Left lobe of liver (tissue), 2 donors: Measurements from ENCODE around the gene SUCNR1. TPM values are rescaled to one million over a fixed set of nuclear protein-coding genes. Genes with fewer than 3 reads are reported as not detected.
"Not testable (repeated sequence)": the region's sequence is repeated elsewhere in the genome, so short reads cannot be mapped to it uniquely, and the experiment has no call there.

Source experiments
- ATAC-seq: fragments of 200-7000 bp; cut with Tn5 transposase; one replicate; pipeline ENCODE4 v1.9.1; 2020; ENCODE audit warnings: mild to moderate bottlenecking, moderate library complexity
- DNase-seq: peaks from one replicate; pipeline ENCODE4 v3.0.0-alpha.2; 2020; ENCODE audit warnings: low spot score
- total RNA-seq: library from RNA; stranded (reverse); gene quantifications from one replicate; pipeline ENCODE4 v1.2.1, GENCODE V29; 2021
- donor health status: DM: no; HTN: no; CAD: no; lungs with moderate emphysema.
- donor health status: DM: no; HTN: yes; CAD: no.

Gene SUCNR1
- total RNA-seq, 1 donor from 2014 or later = 1.8 TPM

GRCh38 chr3:151900460-151900859 is 27.0 kb downstream of the SUCNR1 start:
- DNase-seq = no peak
- no peak for ATAC-seq

- no peak for ATAC-seq
- DNase-seq = no peak
Observed at GRCh38 chr3:151900884-151901643, 27.6 kb downstream of the SUCNR1 start.

GRCh38 chr3:151901644-151902285 is 28.3 kb downstream of the SUCNR1 start:
- DNase-seq (no peak), ATAC-seq (no peak)

GRCh38 chr3:151903501-151903991 is 30.1 kb downstream of the SUCNR1 start:
- no peak for DNase-seq
- no peak for ATAC-seq

GRCh38 chr3:151905647-151906046 is 32.2 kb downstream of the SUCNR1 start:
- DNase-seq = no peak
- ATAC-seq = no peak

- ATAC-seq = no peak
- no peak for DNase-seq
Observed at GRCh38 chr3:151906751-151907150, 33.3 kb downstream of the SUCNR1 start.

- no peak for ATAC-seq
- no peak for DNase-seq
Observed at GRCh38 chr3:151908399-151908798, 35.0 kb downstream of the SUCNR1 start.

GRCh38 chr3:151909681-151910405 is 36.4 kb downstream of the SUCNR1 start:
- ATAC-seq (no peak), DNase-seq (no peak)

- no peak for DNase-seq
- no peak for ATAC-seq
Observed at GRCh38 chr3:151911462-151911861, 38.0 kb downstream of the SUCNR1 start.

GRCh38 chr3:151912028-151912427 is 38.6 kb downstream of the SUCNR1 start:
- no peak for DNase-seq
- no peak for ATAC-seq

GRCh38 chr3:151916781-151917180 is 43.3 kb downstream of the SUCNR1 start:
- DNase-seq (no peak), ATAC-seq (no peak)

GRCh38 chr3:151918253-151919029 is 45.0 kb downstream of the SUCNR1 start:
- ATAC-seq (peak; percentile 87), DNase-seq (no peak)

- DNase-seq = no peak
- no peak for ATAC-seq
Observed at GRCh38 chr3:151919030-151919328, 45.5 kb downstream of the SUCNR1 start.

GRCh38 chr3:151919446-151919845 is 46.0 kb downstream of the SUCNR1 start:
- ATAC-seq (peak; percentile 86), DNase-seq (no peak)

- DNase-seq (no peak), ATAC-seq (no peak)
Observed at GRCh38 chr3:151923901-151924300, 50.5 kb downstream of the SUCNR1 start.

GRCh38 chr3:151924753-151925152 is 51.3 kb downstream of the SUCNR1 start:
- ATAC-seq (no peak), DNase-seq (no peak)

GRCh38 chr3:151925419-151925818 is 52.0 kb downstream of the SUCNR1 start:
- DNase-seq (no peak), ATAC-seq (no peak)

GRCh38 chr3:151925876-151926275 is 52.4 kb downstream of the SUCNR1 start:
- DNase-seq = no peak
- ATAC-seq = no peak

- no peak for ATAC-seq
- no peak for DNase-seq
Observed at GRCh38 chr3:151926956-151927355, 53.5 kb downstream of the SUCNR1 start.

GRCh38 chr3:151927915-151928525 is 54.6 kb downstream of the SUCNR1 start:
- not testable (repeated sequence) for DNase-seq

GRCh38 chr3:151931171-151931570 is 57.7 kb downstream of the SUCNR1 start:
- DNase-seq (no peak), ATAC-seq (no peak)

More at GRCh38 chr3:151927915-151928525, 54.6 kb downstream of the SUCNR1 start:
- ATAC-seq = not testable (repeated sequence)
